Adrenal gland (tissue), 12 donors: ENCODE results near the gene CHRNA7. TPM values are rescaled to one million over a fixed set of nuclear protein-coding genes. Genes with fewer than 3 reads are reported as not detected.

ENCODE experiments used
- DNase-seq, 7 donors: peaks; one replicate each; pipeline ENCODE4 v3.0.0-alpha.2; 2019 to 2020
- H3K27ac ChIP-seq, 5 donors: fragments of 200-600 bp; sonication (generic) in 4 of 5; 1 replicate in 3 of 5; 2 replicates in 2 of 5; pipeline versions ENCODE4 v1.5.1 to v1.8.0; 2016 to 2020; ENCODE audit warnings: mild to moderate bottlenecking in 1 of 5
- H3K27me3 ChIP-seq: fragments of 200-600 bp; 2 replicates; pipeline ENCODE4 v1.8.0; 2021
- H3K36me3 ChIP-seq, 2 donors: fragments of 200-600 bp; replicated peaks in 1 of 2; 1 replicate in 1 of 2; 2 replicates in 1 of 2; pipeline versions ENCODE4 v1.5.1 to v1.8.0; 2018 to 2022
- H3K4me1 ChIP-seq, 2 donors: fragments of 200-600 bp; replicated peaks in 1 of 2; 1 replicate in 1 of 2; 2 replicates in 1 of 2; pipeline versions ENCODE4 v1.5.1 to v1.8.0; 2018 to 2021
- H3K4me3 ChIP-seq, 4 donors: fragments of 200-600 bp; sonication (generic) in 3 of 4; one replicate each; pipeline ENCODE4 v1.5.1; 2016 to 2018
- H3K9me3 ChIP-seq, 3 donors: fragments of 200-600 bp; sonication (generic) in 1 of 3; replicated peaks in 1 of 3; 1 replicate in 2 of 3; 2 replicates in 1 of 3; pipeline versions ENCODE4 v1.5.1 to v1.8.0; 2016 to 2021
- CTCF ChIP-seq, 6 experiments: fragments of 450-650 bp in 4 of 6; fragments of 200-600 bp in 2 of 6; sonication (generic) in 1 of 6; IDR thresholded peaks; 1 replicate in 5 of 6; 2 replicates in 1 of 6; pipeline versions ENCODE4 v1.5.1 to v1.8.0; 2016 to 2021; ENCODE audit warnings: antibody characterized with exemption in 6 of 6, mild to moderate bottlenecking in 2 of 6, moderate library complexity in 1 of 6
- POLR2A ChIP-seq, 2 donors: fragments of 450-650 bp; IDR thresholded peaks; one replicate each; pipeline ENCODE4 v1.6.1; 2017; ENCODE audit warnings: antibody characterized with exemption in 2 of 2, mild to moderate bottlenecking in 2 of 2, moderate library complexity in 1 of 2
- WGBS, 4 donors: extraction: QIAGEN DNeasy Blood & Tissue Kit in 2 of 4; methylation state at CpG; one replicate each; pipeline versions ENCODE4 v1.1.5 to v1.1.7; 2013 to 2017; 5-methylcytosine and 5-hydroxymethylcytosine counted together
- intact Hi-C, 2 donors: fragments of 100-400 bp; cut with DNase I; formaldehyde crosslinking; loops; one replicate each; pipeline versions ENCODE4 v1.14.1 to v1.15.0; 2022 to 2023
- polyA plus RNA-seq, 3 donors: library from polyadenylated mRNA; stranded (reverse); fragments of 200-250 nt in 2 of 3; fragments of 350-450 nt in 1 of 3; fragmentation: Illumina TruSeq in 1 of 3; extraction: RNeasy Lipid Tissue Mini Kit (QIAGEN cat#74804) in 1 of 3; gene quantifications; one replicate each; pipeline ENCODE4 v1.2.3, GENCODE V29; 2013 to 2014
- total RNA-seq, 9 donors: library from RNA; depleted of rRNA in 4 of 9; stranded (reverse); fragments of >200 nt in 4 of 9; fragments of 120-200 nt in 1 of 9; fragmentation: NEBNext Ultra II Directional in 1 of 9; extraction: Animal tissue kit (Norgen Biotek cat#: 25700) in 1 of 9; gene quantifications; one replicate each; pipeline versions ENCODE4 v1.1.0 to v1.2.4, GENCODE V29; 2013 to 2023
- donor health status: healthy with polysubstance abuse.
- donor health status: Bipolar disorder and iron deficiency.
- donor health status: DM: yes; HTN: yes; CAD: no.
- donor health status: DM: no; HTN: no; CAD: no.
- donor health status: DM: no; HTN: no; CAD: no.
- donor health status: DM: yes; HTN: yes; CAD: no.

CHRNA7 gene
- total and polyA plus RNA-seq, 12 donors, result 0.06 to 89.6 (median 4.1) TPM

GRCh38 chr15:31997711-31998110, 32.6 kb upstream of the CHRNA7 start:
- Histone ChIP-seq H3K9me3 (peaks cover 0 to 4% (median 0%) of the 10 kb centered on the region in 3 donors), H3K36me3 (no peaks in the 10 kb centered on the region), H3K4me3 (no peak overlapping the region), H3K27me3 (no peaks in the 10 kb centered on the region), H3K27ac (no peak overlapping the region), H3K4me1 (no peaks in the 10 kb centered on the region)
- intact Hi-C loops, result no loop called here
- DNase-seq, result no peak
- TF ChIP-seq CTCF (IDR thresholded peaks at IDR 0.05) (no peak), POLR2A (IDR thresholded peaks at IDR 0.05) (no peak)

GRCh38 chr15:32003558-32003957, 26.8 kb upstream of the CHRNA7 start:
- intact Hi-C loops, result no loop called here

GRCh38 chr15:32004249-32004648, 26.1 kb upstream of the CHRNA7 start:
- H3K4me3 ChIP-seq, result no peak overlapping the region
- intact Hi-C loops, result no loop called here
- TF ChIP-seq CTCF (IDR thresholded peaks at IDR 0.05) (no peak), POLR2A (IDR thresholded peaks at IDR 0.05) (no peak)

More at GRCh38 chr15:32003558-32003957, 26.8 kb upstream of the CHRNA7 start:
- WGBS, 4 donors, result 79 to 84% (median 80%) methylated on average over 2 of the region's 2 CpGs
- Histone ChIP-seq H3K27me3 (no peaks in the 10 kb centered on the region), H3K4me3 (no peak overlapping the region), H3K36me3 (no peaks in the 10 kb centered on the region), H3K27ac (no peak overlapping the region), H3K9me3 (no peaks in the 10 kb centered on the region), H3K4me1 (no peaks in the 10 kb centered on the region)
- DNase-seq, result no peak
- TF ChIP-seq CTCF (IDR thresholded peaks at IDR 0.05) (no peak), POLR2A (IDR thresholded peaks at IDR 0.05) (no peak)

GRCh38 chr15:32007355-32007960, 22.9 kb upstream of the CHRNA7 start:
- TF ChIP-seq CTCF (IDR thresholded peaks at IDR 0.05) (no peak), POLR2A (IDR thresholded peaks at IDR 0.05) (no peak)
- Histone ChIP-seq H3K4me1 (no peaks in the 10 kb centered on the region), H3K27ac (no peak overlapping the region), H3K27me3 (no peaks in the 10 kb centered on the region), H3K4me3 (no peak overlapping the region), H3K9me3 (no peaks in the 10 kb centered on the region), H3K36me3 (no peaks in the 10 kb centered on the region)
- WGBS, 4 donors, result 55 to 73% (median 69%) methylated on average over 5 to 6 of the region's 6 CpGs
- no peak for DNase-seq
- intact Hi-C loops, result no loop called here

More at GRCh38 chr15:32004249-32004648, 26.1 kb upstream of the CHRNA7 start:
- Histone ChIP-seq H3K27me3 (no peaks in the 10 kb centered on the region), H3K27ac (no peak overlapping the region), H3K9me3 (no peaks in the 10 kb centered on the region), H3K4me1 (no peaks in the 10 kb centered on the region), H3K36me3 (no peaks in the 10 kb centered on the region)
- no peak for DNase-seq
- WGBS, 4 donors, result 47 to 64% (median 57%) methylated on average over 2 of the region's 2 CpGs
